GF-D8 (cell line): ENCODE results near the gene SPATA46.

Experiments used
- DNase-seq: peaks from one replicate; lab custom pipeline; 2025; lab: John Stamatoyannopoulos, UW

The SPATA46 gene

DNA sequence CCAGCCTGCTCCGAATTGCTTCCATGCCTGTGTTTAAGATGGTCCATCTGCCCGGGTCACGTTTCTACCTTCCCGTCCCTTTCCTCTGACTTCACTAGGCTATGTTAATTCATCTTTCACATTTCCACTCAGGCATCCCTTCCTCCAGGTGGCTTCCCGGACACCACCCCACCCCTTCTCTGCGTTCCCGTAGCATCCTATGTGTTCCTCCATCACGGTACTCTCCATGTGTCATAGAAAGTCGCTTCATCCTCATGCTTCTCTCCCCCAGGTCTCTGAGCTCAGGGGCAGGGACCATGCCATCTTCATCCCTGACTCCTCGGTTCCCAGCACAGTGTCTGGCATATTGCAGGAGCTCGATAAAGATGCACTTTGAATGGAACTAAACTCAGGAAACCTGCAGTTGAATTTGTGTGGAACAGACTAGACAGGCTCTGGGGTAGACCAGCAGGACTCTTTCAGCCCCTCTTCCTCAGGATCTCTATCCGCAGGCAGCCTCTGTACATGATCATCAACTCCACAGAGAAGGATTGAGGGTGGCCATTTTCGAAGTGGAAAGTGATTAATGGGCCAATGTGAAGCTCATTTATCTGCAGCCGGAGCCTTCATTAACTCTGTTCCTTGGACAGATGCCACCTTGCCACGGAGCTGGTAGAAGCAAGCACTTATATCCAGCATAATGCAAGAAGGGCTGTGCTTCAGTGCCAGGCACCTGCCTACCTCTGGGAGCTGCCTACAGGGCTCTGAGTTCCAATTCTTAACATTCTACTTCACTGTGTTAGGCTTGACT lies 13.9 kb upstream of the SPATA46 start:
- DNase-seq: no peak

DNA sequence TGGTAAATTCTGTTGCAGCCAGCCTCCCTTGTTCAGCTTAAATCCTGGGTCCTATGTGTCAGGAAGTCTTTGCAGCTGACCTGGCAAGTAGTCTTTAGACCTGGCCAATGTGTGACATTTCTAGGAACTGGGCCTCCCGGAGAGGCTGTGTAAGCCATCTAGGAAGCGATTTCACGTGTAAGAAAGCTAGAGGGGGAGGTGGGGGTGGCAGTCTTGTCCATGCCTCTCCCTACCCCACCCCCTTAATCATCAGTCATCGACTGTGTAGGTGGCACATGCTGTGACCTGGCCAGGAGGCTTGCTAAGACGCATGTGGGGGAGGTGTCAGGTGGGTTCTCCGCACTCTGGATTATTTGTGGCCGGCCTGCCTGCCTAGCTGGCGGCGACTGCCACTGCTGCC lies 13.3 kb upstream of the SPATA46 start:
- no peak for DNase-seq

DNA sequence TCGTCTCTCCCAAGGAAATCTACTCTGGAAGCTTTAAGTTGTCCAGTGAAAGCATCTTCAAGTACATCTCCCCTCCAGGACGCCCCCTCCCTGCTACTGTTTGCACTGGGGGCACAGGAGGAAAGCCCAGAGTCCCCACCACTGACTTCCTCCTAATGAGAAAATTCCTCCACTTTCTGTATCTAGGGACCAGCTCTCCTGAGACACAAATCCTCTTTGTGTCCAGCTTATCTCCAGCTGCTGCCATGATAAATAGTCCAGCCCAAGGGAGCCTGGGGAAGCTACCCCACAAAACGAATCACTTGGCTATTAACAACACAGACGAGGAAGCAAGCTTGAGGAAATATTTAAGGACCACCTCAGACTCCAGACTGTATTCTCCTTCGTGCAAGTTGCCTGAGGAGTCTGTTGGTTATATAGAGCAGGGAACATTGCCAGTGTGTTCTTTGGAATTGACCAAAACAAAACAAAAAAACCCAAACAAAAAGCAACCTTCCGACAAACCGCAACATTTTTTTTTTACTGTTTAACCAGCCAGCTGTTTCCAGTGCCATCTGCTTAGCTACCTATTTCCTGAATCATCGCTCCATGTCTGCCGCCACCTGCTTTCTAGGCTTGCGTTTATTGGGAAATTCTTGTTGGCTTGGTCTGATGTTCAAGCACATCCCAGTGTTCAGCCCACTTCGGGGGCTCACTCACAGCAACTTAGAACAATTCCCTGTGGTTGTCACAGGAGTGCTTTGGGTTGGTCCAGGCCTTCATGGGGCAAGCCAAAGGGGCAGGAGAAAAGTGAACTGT lies 12.6 kb upstream of the SPATA46 start:
- no peak for DNase-seq

DNA sequence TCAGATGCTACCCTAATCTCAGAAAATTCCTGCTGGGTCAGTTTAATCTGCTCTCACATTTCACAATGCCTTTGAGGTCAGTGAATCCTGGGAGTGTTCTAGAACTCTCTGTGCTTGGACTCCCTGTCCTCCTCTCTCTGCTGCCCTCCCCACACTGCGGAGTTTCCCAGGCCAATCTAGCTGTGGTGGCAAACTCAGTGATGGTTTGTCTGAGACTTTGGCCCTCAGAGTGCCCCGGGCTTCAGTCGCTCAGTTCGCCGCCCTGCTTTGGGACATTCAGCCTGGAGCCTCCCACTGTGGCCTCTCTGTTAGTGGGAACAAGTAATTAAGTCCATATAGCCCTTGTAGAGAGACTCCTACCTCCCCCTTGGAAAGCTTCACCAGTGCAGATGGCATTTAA lies 12.0 kb upstream of the SPATA46 start:
- DNase-seq: no peak

DNA sequence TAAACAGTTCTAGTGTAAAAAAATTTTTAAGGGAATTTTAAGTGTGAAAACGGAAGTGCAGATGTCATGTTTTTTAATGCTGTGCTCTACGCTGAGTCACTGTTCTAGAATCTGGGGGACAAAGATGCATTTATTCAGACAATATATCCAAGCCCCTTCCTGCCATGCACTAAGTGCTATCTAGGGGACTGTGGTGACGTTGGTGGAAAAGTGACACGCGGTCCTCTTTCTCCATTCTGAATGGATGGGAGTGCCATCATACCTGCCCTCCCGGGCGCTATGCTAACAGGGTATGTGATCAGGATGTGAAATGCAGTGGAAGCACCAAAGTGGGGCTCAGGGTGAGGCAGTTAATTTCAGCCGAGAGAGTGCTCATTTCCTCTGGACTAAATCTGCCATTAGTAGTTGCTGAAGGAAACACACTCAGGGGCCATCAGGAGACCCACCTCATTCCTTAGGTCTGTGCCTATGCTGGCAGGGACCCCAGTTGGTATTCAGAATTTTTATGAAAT lies 11.5 kb upstream of the SPATA46 start:
- no peak for DNase-seq

DNA sequence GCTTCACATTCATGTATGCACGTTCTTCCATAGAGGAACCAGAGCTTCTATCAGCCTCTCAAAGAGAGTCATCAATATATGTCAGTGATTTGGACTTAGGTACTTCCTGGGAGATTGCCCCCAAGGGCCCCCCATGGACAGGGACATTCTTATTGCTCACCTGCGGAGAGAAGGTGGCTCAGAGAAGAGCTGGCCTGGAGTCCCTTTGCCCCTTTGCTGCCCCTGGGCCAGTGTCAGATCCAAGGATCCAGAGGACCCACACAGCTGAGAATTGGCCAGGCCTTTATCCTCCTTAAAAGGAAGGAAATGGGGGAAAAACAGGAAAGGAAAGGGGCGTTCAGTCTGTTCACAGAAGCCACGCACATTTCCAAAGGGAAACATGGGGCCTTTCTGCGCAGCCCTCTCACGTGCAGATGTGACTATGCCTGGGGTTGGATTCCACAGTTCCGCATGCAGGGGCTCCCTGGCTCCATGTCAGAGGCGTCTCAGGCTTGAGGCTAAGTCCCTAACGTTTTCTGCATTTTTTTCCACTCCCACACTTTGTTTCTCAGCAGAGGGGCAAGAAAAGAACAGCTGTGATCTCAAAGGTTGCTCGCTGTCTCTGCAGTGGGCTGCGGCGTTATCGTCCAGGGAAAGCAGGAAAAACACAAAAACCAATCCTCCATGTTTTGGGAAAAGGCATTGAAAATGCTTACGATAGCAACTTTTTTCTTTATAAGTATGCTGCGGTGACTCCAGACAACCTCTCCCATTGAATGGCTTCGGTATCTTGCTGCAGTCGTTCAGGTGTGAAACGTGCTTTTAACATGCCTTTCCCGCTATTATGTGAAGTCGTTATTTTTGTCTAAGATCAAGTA lies 10.8 kb upstream of the SPATA46 start:
- DNase-seq: no peak

DNA sequence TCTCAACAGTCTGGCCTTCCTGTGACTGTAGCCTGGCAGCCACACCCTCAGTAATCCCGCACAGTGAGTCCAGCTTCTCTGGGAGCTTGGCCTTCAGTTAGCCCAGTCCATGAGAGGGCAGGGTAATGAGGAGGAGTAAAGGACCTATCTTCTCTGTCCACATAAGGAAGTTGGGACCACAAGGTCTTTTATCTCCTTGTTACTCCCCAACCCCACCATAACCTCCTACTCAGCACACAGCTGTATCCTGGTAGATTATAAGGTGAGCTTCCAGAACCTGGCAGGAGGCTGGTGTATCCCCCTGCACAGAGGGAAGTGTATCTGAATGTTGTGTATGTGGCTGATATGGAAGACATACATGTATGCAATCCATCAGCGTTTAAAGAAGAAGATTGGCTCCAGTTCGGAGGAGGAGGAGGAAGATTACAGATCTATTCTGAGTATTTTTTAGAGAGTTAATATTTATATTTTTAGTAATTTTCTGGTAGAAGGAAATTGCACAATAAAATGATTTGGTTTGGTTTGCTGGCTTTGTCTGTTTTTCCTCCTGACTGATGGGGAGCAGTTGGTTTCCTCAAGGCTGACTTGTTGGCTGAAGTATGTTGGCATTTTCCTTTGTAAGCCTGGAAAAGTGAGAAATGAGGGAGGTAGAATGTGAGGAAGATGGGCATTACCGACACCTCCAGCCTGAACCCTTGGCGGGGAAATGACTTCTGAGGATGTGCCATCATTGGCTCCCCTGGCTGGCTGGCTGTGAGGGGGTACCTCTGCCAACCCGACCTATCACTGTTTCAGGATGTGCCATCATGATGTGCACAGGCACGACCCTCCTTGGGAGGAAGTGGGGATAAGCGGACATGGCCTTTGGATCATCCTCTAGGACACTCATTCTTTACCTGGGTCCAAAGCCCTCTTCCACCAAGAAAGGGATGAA lies 9.9 kb upstream of the SPATA46 start:
- no peak for DNase-seq

DNA sequence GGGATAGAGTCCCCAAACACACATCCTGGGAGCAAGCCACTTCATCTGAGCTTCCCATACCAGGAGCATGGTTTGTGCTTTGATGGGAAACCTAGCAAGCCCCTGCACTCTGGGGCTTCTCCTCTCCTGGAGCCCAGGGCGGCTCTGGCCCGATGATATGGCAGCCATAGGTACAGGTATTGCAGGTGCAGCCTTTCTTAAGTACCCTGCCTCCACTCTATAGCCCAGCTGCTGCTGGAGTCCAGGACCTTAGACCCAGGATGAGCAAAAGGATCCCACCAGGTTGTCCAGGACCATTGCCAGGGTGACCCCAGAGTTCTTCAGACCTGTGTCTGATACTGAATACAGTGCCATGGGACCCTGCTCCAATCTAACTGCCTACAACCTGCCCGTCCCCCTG lies 9.0 kb upstream of the SPATA46 start:
- DNase-seq: no peak

DNA sequence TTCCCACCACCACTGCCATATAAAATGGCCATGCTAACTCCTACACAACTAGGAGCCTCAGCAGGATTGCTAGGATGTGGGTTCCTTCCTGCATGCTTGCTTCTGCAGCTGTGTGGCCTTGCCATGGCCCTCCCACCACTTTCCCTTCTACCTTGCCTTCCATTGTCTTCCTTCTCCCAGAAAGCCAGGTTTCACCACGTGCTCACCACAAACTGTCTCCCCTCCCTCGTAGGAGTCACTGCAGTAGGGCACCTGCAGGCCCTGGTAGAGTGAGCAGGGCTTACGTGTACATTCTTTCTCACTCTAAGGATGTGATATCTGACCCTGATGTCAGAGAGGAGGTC lies 8.6 kb upstream of the SPATA46 start:
- DNase-seq: no peak

DNA sequence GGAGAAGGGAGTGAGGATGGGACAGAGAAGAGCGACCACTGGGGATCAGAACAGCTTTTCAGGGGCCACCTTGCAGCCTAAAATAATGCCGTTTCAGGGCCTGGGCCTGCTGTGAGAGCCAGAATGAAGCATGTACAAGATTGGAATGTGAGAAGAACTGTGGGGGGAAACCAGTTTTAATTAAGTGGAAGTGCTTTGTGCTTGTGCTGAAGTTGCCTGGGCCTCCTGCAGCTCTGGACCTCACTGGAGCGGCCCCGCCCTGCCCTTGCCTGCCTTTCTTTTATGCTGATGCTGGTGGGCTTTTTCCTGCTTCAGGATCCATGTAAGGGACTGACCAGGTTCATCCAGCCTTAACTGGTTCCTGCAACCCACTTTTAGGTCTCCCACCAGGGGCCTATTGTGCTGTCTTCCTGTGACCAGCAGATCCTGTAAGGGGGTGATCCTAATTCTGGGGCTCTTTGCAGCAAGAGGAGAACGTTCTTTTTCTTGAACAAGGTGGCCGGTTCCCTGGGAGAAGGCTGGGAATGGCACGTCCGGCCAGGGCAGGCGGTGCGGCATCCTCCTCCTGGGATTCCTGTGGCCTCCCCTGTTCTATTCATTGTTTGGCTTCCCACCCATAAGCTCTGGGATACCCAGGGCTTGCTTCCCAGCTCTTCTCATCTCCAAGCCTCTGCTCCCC lies 8.1 kb upstream of the SPATA46 start:
- DNase-seq: no peak

DNA sequence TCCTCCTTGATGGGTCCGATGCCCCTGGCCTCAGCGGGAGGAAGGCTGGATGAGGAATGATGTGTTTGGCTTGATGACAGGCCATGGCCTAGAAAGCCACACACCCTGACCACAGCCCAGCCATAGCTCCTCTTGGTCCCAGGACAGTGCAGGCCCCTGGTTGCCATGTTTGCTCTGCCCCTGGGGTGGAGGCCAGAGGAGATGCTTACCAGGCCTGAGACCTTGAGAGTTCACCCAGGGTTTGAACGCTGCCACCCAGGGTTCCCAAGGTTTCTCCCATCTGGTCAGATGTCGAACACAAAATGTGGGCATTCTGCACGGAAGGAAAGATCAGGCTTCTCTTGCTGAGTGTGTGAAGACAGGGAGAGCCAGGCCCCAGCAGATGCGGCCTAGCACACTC lies 7.5 kb upstream of the SPATA46 start:
- DNase-seq: no peak

DNA sequence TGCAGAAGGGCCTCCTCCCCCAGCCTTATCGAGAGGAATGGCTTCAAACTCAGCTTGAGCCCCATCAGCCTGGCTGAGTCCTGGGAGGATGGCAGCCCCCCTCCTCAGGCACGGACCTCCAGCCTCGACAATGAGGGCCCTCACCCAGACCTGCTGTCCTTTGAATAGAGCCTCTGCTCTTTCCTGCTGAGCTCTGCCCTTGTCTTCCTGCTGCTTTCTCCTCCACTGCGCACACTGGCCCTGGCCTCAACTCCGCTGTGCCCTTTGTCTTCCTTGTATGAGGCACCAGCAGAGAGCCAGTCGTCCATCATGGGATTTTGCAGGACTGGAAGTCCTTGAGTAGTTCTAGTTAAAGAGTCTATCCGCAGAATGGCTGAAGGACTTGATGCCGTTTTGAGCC lies 6.9 kb upstream of the SPATA46 start:
- no peak for DNase-seq

DNA sequence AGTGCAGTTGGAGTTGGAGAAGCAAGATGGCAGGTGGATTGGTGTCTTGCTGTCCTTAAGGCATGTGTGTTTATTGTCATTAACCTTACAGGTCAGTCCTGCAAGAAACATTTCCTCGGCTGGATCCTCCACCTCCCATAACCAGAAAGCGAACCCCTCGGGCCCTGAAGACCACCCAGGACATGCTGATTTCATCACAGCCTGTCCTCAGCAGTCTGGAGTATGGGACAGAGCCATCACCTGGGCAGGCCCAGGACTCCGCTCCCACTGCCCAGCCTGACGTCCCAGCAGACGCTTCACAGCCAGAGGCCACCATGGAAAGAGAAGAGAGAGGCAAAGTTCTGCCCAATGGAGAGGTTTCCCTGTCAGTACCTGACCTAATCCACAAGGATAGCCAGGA lies 6.4 kb upstream of the SPATA46 start:
- DNase-seq: no peak

DNA sequence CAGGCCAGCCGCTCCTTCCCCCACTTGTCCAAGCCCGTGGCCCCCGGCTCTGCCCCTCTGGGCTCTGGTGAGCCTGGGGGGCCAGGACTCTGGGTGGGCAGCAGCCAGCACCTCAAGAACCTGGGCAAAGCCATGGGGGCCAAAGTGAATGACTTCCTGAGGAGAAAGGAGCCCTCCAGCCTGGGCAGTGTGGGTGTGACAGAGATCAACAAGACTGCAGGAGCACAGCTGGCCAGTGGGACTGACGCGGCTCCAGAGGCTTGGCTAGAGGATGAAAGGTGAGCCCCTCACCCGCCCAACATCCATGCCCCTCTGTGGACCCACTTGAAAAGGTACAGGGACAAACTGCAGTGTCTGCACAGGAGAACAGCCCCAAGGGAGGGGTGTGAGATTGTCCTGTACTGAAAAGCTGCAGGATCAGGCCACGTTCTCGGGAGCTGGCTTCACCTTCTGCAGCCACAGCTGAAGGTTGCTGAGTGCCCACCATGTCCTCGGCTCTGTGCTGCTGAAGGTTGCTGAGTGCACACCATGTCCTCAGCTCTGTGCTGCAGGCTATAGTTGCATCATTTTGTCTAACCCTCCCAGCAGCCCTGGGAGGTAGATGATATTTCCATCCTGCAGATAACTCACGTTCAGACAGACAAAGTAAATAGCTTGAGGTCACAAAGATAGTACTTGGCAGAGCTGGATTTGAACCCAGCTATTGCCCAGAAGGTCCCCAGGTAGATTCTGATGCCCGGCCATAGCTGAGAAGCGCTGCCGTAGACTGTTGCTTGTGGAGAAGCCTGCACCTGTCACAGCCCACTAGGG lies 5.5 kb upstream of the SPATA46 start:
- DNase-seq: no peak

DNA sequence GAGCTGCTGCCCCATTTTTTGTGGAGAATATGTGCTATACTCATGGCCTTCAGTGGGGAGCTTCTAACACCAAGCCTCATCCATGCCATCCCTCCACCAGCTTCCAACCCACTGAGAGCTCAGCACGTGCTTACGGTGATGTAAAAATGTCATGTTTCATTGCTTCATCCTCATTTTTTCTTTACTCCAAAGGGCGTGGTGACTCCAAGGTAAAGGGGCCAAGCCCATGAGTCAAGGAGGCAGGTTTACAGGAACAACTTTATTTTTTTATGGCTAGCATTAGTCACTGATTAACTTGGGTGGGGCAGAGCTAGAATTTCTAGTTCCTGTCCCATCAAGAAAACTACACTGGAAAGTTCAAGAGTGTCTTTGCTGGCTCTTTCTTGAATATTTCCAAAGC lies 4.7 kb upstream of the SPATA46 start, which contains the start of gene C1orf226:
Gene C1orf226, plus strand, starts transcription at position 346 of the 400 bp plus-strand sequence. CDS start 174 bp downstream, outside the sequence.
- no peak for DNase-seq

DNA sequence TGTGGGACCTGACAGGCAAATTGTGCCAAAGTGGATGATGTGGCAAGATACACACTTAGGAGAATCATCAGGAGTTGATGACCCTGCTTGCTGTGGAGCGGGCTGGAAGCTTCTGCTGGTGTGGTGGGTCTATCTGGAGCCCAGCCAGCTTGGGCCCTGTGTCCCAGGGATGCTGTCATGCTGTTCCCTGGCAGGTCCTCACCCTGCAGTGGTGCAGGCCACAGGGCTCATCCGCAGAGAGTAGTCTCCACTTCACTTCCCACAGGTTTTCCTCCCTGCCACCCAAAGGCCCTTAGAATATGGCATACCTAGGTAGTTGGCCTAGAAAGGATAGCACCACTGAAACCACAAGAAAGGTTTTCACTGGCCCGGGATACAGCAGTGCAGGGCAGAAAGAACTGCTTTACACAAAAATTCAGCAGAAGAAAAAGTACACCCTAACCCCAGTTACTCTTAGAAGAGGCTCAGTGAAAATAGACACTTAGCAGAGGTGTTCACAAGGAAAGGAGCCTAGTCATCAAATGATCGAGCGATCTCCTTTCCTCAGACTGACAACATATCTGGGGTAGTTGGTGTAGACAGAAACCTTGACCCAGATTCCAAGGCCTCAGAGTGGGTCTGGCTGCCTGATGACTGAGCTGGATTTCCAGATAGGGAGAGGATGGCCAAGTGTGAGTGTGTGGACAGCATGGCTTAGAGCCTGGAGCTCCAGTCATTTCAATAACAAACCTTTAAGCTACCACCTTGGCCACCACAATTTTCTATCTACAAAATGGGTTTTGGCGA lies 3.6 kb upstream of the SPATA46 start:
- no peak for DNase-seq

DNA sequence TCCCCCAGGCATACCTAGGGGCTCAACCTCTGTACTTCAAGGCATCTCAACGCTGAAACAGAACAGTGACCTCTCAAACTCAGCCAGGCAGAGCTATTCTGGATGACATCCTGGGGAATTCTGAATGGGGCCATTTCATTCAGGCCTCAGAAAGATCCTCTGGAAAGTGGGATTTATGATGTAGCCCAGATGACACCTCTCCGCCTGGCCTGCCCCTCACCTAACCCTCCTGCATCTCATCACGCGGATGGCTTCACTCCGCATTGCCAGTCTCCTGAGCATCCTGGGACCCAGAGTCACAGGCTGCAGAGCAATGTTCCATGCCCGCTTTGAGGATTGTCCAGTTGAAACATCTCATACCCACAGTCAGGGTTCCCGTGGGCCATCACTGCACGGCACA lies 1.2 kb downstream of the SPATA46 start:
- no peak for DNase-seq

DNA sequence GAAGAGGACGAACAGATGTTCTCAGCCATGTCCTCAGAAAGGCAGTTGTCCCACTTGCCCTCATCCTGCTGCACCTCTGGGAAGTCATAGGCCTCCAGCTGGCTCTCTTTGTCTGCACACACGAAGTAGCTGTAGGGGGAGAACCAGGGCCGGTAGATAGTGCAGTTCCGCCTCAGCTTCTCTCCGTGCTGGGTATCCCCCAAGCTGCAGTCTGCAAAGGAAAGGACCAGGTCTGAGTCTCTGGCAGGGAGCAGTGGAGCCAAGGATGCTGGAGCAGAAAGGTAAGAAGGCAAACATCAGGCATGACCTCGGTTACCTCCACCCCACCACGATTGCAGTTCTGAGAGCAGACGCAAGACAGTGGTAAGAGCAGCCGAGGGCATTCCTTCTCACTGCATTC lies 2.2 kb downstream of the SPATA46 start:
- no peak for DNase-seq
